Thyroid gland (tissue), 4 donors: ENCODE measurements around the gene KCNQ1. TPM values are rescaled to one million over a fixed set of nuclear protein-coding genes. Genes with fewer than 3 reads are reported as not detected.
"Not testable (repeated sequence)": the region's sequence is repeated elsewhere in the genome, so short reads cannot be mapped to it uniquely, and the experiment has no call there.

ENCODE experiments used
- DNase-seq, 2 donors: peaks; one replicate each; pipeline ENCODE4 v3.0.0-alpha.2; 2019
- H3K27ac ChIP-seq, 3 donors: fragments of 200-600 bp; sonication (generic); 1 replicate in 2 of 3; 2 replicates in 1 of 3; pipeline ENCODE4 v1.5.1; 2016 to 2019; ENCODE audit warnings: mild to moderate bottlenecking in 1 of 3, moderate library complexity in 1 of 3
- H3K27me3 ChIP-seq: fragments of 200-600 bp; sonication (generic); one replicate; pipeline ENCODE4 v1.5.1; 2019
- H3K36me3 ChIP-seq, 2 donors: fragments of 200-600 bp; sonication (generic); one replicate each; pipeline ENCODE4 v1.5.1; 2016 to 2019
- H3K4me1 ChIP-seq, 2 donors: fragments of 200-600 bp; sonication (generic); one replicate each; pipeline ENCODE4 v1.5.1; 2017 to 2019
- H3K4me3 ChIP-seq, 3 donors: fragments of 200-600 bp; sonication (generic); replicated peaks in 1 of 3; 1 replicate in 2 of 3; 2 replicates in 1 of 3; pipeline ENCODE4 v1.5.1; 2016; ENCODE audit warnings: mild to moderate bottlenecking in 1 of 3
- H3K9me3 ChIP-seq: fragments of 200-600 bp; sonication (generic); one replicate; pipeline ENCODE4 v1.5.1; 2017
- POLR2A ChIP-seq, 2 donors: fragments of 450-650 bp; IDR thresholded peaks; one replicate each; pipeline ENCODE4 v1.6.1; 2017; ENCODE audit warnings: antibody characterized with exemption in 2 of 2, mild to moderate bottlenecking in 2 of 2, moderate library complexity in 1 of 2
- whole genome bisulfite sequencing, 2 donors: methylation state at CpG; one replicate each; pipeline ENCODE4 v1.1.5; 2017; 5-methylcytosine and 5-hydroxymethylcytosine counted together
- intact Hi-C: fragments of 100-400 bp; cut with DNase I; formaldehyde crosslinking; loops from one replicate; pipeline ENCODE4 v1.15.1; 2023
- total RNA-seq, 4 donors: library from RNA; depleted of rRNA; stranded (reverse); fragments of >200 nt; gene quantifications; one replicate each; pipeline ENCODE4 v1.2.3, GENCODE V29; 2016
- TF ChIP-seq, protein P1 (sequence below), 6 experiments: fragments of 200-600 bp in 3 of 6; fragments of 450-650 bp in 3 of 6; sonication (generic) in 3 of 6; IDR thresholded peaks; one replicate each; pipeline ENCODE4 v1.5.1; 2016 to 2019; ENCODE audit warnings: antibody characterized with exemption in 6 of 6, mild to moderate bottlenecking in 2 of 6, inconsistent platforms in 1 of 6, moderate library complexity in 1 of 6

The KCNQ1 gene
- total RNA-seq, 4 donors from 2014 or later = 51.3 to 103 (median 97.8) TPM

DNA sequence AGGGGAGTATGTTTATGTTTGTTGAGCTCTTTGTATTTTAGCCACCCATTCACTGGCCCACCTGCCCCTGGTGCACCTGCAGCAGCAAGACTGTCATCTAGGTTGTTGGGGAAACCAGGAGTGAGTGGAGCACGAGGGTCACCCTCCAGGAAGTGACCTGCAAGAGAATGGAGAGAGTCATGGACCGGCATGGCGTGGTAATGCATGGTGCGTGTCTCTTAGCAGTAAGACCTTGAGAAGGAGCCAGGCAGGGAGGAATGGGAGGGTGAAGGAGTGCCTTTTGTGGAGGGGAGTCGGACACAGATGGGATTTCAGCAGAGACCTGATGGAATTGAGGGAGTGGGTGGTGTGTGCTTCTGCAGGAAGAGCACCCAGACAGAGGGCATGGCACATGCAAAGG lies 37.9 kb downstream of the KCNQ1 start:
- no peaks in the 10 kb centered on the region for H3K27me3 ChIP-seq
- H3K27ac ChIP-seq = peak overlapping the region; percentile 68 to 78 (median 76)
- WGBS, 2 donors = 74 to 77% methylated on average over 5 of the region's 5 CpGs
- intact Hi-C loops = no loop called here
- DNase-seq = no peak
- H3K4me3 ChIP-seq = no peak overlapping the region
- peaks cover 21 to 26% of the 10 kb centered on the region in 2 donors for H3K4me1 ChIP-seq
- TF ChIP-seq POLR2A (IDR thresholded peaks at IDR 0.05) = no peak
- TF ChIP-seq, protein P1, sequence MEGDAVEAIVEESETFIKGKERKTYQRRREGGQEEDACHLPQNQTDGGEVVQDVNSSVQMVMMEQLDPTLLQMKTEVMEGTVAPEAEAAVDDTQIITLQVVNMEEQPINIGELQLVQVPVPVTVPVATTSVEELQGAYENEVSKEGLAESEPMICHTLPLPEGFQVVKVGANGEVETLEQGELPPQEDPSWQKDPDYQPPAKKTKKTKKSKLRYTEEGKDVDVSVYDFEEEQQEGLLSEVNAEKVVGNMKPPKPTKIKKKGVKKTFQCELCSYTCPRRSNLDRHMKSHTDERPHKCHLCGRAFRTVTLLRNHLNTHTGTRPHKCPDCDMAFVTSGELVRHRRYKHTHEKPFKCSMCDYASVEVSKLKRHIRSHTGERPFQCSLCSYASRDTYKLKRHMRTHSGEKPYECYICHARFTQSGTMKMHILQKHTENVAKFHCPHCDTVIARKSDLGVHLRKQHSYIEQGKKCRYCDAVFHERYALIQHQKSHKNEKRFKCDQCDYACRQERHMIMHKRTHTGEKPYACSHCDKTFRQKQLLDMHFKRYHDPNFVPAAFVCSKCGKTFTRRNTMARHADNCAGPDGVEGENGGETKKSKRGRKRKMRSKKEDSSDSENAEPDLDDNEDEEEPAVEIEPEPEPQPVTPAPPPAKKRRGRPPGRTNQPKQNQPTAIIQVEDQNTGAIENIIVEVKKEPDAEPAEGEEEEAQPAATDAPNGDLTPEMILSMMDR (IDR thresholded peaks at IDR 0.05) = no peak
- H3K36me3 ChIP-seq = no peaks in the 10 kb centered on the region
- H3K9me3 ChIP-seq = no peaks in the 10 kb centered on the region

GRCh38 chr11:2483426-2483825 lies 38.6 kb downstream of the KCNQ1 start:
- TF ChIP-seq POLR2A (IDR thresholded peaks at IDR 0.05) = peak in 1 of 2 donors; percentile 5
- TF ChIP-seq, protein P1 (IDR thresholded peaks at IDR 0.05) = no peak
- Histone ChIP-seq H3K27ac (peak overlapping the region; percentile 68 to 78 (median 76)), H3K36me3 (no peaks in the 10 kb centered on the region), H3K4me1 (peaks cover 21 to 26% of the 10 kb centered on the region in 2 donors), H3K27me3 (no peaks in the 10 kb centered on the region), H3K9me3 (no peaks in the 10 kb centered on the region), H3K4me3 (no peak overlapping the region)
- DNase-seq = peak; percentile 68 to 75
- intact Hi-C loops = no loop called here
- 33 to 34% methylated on average over 14 of the region's 14 CpGs for WGBS, 2 donors

GRCh38 chr11:2484576-2485125 lies 39.8 kb downstream of the KCNQ1 start:
- no peak for DNase-seq
- Histone ChIP-seq H3K9me3 (no peaks in the 10 kb centered on the region), H3K4me1 (peaks cover 21 to 26% of the 10 kb centered on the region in 2 donors), H3K4me3 (no peak overlapping the region), H3K36me3 (no peaks in the 10 kb centered on the region), H3K27ac (peak overlapping the region; percentile 68 to 78 (median 76)), H3K27me3 (no peaks in the 10 kb centered on the region)
- TF ChIP-seq, protein P1 (IDR thresholded peaks at IDR 0.05) = no peak
- no peak for TF ChIP-seq POLR2A (IDR thresholded peaks at IDR 0.05)
- intact Hi-C loops = no loop called here
- WGBS, 2 donors = 96% methylated on average over 16 of the region's 16 CpGs

GRCh38 chr11:2488004-2488403 lies 43.2 kb downstream of the KCNQ1 start:
- no peak for DNase-seq
- TF ChIP-seq, protein P1 (IDR thresholded peaks at IDR 0.05) = no peak
- no peak for TF ChIP-seq POLR2A (IDR thresholded peaks at IDR 0.05)
- Histone ChIP-seq H3K36me3 (no peaks in the 10 kb centered on the region), H3K9me3 (no peaks in the 10 kb centered on the region), H3K27me3 (no peaks in the 10 kb centered on the region), H3K4me3 (no peak overlapping the region), H3K4me1 (peaks cover 10 to 14% of the 10 kb centered on the region in 2 donors), H3K27ac (no peak overlapping the region)
- intact Hi-C loops = no loop called here

DNA sequence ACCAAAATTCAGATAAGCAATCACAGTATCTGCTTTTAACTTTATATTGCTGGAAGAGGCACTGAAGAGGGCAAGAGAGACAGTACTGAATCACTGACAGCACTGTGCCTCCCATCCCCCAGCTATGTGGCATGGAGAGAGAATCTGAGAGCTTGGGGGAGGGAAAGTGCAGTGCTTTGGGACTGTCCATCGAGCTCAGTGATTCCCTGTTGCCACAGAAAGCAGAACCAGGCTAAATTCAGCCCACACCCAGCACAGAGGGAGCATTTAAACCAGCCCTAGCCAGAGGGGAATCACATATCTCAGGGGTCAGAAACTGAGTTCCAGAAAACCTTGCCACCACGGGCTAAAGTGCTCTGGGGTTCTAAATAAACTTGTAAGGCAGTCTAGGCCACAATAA lies 44.3 kb downstream of the KCNQ1 start:
- TF ChIP-seq, protein P1 (IDR thresholded peaks at IDR 0.05) = no peak
- TF ChIP-seq POLR2A (IDR thresholded peaks at IDR 0.05) = no peak
- Histone ChIP-seq H3K36me3 (no peaks in the 10 kb centered on the region), H3K4me1 (peaks cover 0 to 3% of the 10 kb centered on the region in 2 donors), H3K27me3 (no peaks in the 10 kb centered on the region), H3K9me3 (no peaks in the 10 kb centered on the region), H3K4me3 (no peak overlapping the region), H3K27ac (no peak overlapping the region)
- 44 to 65% methylated on average over 2 of the region's 2 CpGs for WGBS, 2 donors
- DNase-seq = no peak
- intact Hi-C loops = no loop called here

DNA sequence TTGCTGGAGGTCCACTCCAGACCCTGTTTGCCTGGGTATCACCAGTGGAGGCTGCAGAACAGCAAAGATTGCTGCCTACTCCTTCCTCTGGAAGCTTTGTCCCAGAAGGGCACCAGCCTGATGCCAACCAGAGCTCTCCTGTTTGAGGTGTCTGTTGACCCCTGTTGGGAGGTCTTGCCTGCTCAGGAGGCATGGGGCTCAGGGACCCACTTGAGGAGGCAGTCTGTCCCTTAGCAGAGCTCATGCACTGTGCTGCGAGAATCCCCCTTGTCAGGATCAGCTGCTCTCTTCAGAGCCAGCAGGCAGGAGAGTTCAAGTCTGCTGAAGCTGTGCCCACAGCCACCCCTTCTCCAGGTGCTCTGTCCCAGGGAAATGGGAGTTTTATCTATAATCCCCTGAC lies 53.1 kb downstream of the KCNQ1 start:
- H3K36me3 ChIP-seq, H3K27ac ChIP-seq, intact Hi-C loops, H3K9me3 ChIP-seq, DNase-seq, H3K27me3 ChIP-seq, H3K4me1 ChIP-seq, H3K4me3 ChIP-seq: not testable (repeated sequence)
- 80% methylated on average over 1 of the region's 1 CpG; no CpG with 5 or more reads in 1 of the 2 donors for WGBS, 2 donors
